Measurements from ENCODE around the gene FAM3A. TPM values are rescaled to one million over a fixed set of nuclear protein-coding genes. Genes with fewer than 3 reads are reported as not detected.

The FAM3A gene
- total and polyA plus RNA-seq, 2 of the 8 experiments (the other 6 are each of a cell fraction or from before 2014, with no cell fraction given), result 16.2 to 18.6 TPM

DNA sequence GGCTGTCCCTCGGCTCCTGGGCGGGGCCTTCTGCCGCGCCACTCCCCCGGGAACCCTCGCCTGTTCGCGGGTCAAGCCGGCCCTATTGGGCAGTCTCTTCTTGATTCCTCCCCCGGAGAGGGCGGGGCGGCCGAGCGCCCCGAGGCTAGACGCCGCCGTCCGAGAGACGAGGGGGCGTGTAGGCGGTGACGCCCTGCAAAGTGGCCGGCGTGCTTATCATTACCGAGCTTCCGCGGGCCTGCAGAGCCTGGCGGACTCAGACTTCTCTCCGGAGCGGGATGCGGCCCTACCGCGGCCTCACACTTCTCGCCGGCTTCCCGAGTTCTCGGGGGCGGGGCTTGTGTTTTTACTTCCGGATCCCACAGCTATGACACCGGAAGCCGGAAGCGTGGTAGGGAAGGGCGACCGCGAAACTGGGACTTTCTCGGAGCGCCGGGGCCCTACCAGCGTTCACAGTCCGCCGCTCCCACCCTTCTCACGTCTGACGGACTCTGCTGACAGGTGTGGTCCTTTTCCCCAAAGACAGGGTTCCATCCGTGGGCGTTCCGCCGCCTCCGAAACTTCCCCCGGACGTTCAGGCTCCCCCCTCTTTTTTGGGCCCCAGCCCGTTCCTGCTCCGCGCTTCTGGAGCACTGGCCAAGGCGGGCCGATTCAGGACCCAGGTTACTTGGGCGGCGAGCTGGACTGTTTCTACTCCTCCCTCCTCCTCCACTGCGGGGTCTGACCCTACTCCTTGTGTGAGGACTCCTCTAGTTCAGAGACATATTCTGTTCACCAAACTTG is 31.4 kb upstream of the FAM3A start, which contains the start of gene IKBKG (continued):
- TF ChIP-seq, protein P1, sequence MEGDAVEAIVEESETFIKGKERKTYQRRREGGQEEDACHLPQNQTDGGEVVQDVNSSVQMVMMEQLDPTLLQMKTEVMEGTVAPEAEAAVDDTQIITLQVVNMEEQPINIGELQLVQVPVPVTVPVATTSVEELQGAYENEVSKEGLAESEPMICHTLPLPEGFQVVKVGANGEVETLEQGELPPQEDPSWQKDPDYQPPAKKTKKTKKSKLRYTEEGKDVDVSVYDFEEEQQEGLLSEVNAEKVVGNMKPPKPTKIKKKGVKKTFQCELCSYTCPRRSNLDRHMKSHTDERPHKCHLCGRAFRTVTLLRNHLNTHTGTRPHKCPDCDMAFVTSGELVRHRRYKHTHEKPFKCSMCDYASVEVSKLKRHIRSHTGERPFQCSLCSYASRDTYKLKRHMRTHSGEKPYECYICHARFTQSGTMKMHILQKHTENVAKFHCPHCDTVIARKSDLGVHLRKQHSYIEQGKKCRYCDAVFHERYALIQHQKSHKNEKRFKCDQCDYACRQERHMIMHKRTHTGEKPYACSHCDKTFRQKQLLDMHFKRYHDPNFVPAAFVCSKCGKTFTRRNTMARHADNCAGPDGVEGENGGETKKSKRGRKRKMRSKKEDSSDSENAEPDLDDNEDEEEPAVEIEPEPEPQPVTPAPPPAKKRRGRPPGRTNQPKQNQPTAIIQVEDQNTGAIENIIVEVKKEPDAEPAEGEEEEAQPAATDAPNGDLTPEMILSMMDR (IDR thresholded peaks at IDR 0.05; ENCODE audit: control extremely low read depth in 1 of 3, insufficient read depth in 1 of 3, low read depth in 1 of 3, low read length in 3 of 3), result no peak
- TF ChIP-seq CEBPB (IDR thresholded peaks at IDR 0.05; ENCODE audit: low read depth, low read length) (no peak), KDM4A (IDR thresholded peaks at IDR 0.05; ENCODE audit: low read depth, low read length, severe bottlenecking) (no peak), CBX5 (IDR thresholded peaks at IDR 0.05; ENCODE audit: low read depth, low read length) (no peak), TAF7 (optimal IDR thresholded peaks at IDR 0.05; ENCODE audit: borderline replicate concordance, low read depth, low read length) (no peak), TAF1 (IDR thresholded peaks at IDR 0.05; ENCODE audit: low read depth, low read length) (peak; percentile 37; the same call in 1 of the 2 replicates), RNF2 (IDR thresholded peaks at IDR 0.05; ENCODE audit: borderline replicate concordance, low read depth, low read length, missing control alignments, poor library complexity, severe bottlenecking) (no peak), RFX5 (IDR thresholded peaks at IDR 0.05; ENCODE audit: borderline replicate concordance, low read depth, low read length) (no peak), SUZ12 (IDR thresholded peaks at IDR 0.05; ENCODE audit: low read length) (no peak), YY1 (IDR thresholded peaks at IDR 0.05; ENCODE audit: low read depth, low read length) (no peak), TBP (IDR thresholded peaks at IDR 0.05; ENCODE audit: low read depth, low read length) (no peak), BACH1 (IDR thresholded peaks at IDR 0.05; ENCODE audit: low read length) (no peak)
- TF ChIP-seq, protein P2, sequence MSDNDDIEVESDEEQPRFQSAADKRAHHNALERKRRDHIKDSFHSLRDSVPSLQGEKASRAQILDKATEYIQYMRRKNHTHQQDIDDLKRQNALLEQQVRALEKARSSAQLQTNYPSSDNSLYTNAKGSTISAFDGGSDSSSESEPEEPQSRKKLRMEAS (IDR thresholded peaks at IDR 0.05), result no peak

Data from H1 (cell line).